ENCODE data around the gene HDAC9. TPM values are rescaled to one million over a fixed set of nuclear protein-coding genes. Genes with fewer than 3 reads are reported as not detected.

Gene HDAC9
- total RNA-seq, 1 experiment from 2014 or later, result 11.3 TPM

DNA sequence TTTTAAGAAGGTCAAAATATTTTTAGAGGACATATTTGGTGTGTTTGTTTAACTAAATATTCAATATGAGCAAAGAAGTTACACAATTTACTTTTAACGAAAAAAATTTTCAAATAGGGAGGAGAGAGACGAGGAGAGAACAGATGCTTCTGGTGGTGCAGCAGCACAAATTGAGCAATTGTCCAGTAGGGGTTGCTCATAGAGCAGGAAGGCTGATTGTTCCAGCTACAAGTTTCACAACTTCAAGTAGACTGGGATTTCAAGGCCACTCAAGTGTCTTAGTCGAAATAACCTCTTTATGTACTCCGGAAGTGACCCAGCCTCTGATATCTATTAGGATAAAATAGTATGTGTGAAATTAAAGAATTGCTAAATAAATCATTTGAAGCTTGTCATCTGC lies 197.9 kb downstream of the HDAC9 start:
- peak; percentile 69 for TF ChIP-seq CTCF (IDR thresholded peaks at IDR 0.05; ENCODE audit: unreplicated experiment)
- Mint-ChIP-seq H3K9me3 (ENCODE audit: unreplicated experiment) (no peaks in the 10 kb centered on the region), H3K36me3 (ENCODE audit: insufficient read depth, unreplicated experiment) (no peaks in the 10 kb centered on the region), H3K4me3 (ENCODE audit: unreplicated experiment) (no peak overlapping the region), H3K4me1 (ENCODE audit: insufficient read depth, unreplicated experiment) (peaks cover 8% of the 10 kb centered on the region), H3K27ac (ENCODE audit: low read depth, unreplicated experiment) (no peak overlapping the region), H3K27me3 (ENCODE audit: insufficient read depth, unreplicated experiment) (no peaks in the 10 kb centered on the region)
- DNase-seq (ENCODE audit: unreplicated experiment), result peak; percentile 80
- ChIA-PET CTCF (interaction anchor here (0.6 to 2.4 kb wide), 34 partner anchors 9 to 974 kb away, joined by 3 to 11 read pairs (median 4); no protein-coding TSS in a partner anchor), POLR2A (interaction anchor here (0.7 to 2.6 kb wide), 5 partner anchors 10 to 973 kb away, joined by 3 to 12 read pairs (median 4); partner anchors contain the start of gene TWIST1)
- intact Hi-C loops (cut with micrococcal nuclease), result loop anchor here (1.0 to 5.0 kb wide), 6 partner anchors 359 to 971 kb away; no protein-coding TSS in a partner anchor
- BruUV-seq (replicated peaks), result no TSS peak

DNA sequence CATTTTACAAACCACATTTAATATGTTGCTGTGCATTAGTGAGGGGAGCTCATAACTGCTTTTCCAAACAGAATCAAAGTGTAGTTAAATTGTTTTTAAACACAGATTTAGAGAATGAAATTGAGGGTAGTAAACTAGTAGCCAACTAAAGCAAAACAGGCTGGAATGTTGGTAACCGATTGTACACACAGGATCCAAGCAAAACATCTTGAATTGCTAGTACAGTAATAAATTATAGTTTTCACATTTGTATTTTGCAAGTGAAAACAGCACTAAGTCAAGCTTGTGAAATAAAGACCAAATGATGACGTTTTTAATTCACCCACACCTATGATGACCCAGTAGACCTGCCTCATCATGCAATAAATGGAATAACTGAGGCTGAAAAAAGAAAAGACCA lies 198.3 kb downstream of the HDAC9 start:
- no peak for DNase-seq (ENCODE audit: unreplicated experiment)
- TF ChIP-seq CTCF (IDR thresholded peaks at IDR 0.05; ENCODE audit: unreplicated experiment), result no peak
- no TSS peak for BruUV-seq (replicated peaks)
- H3K36me3 Mint-ChIP-seq (ENCODE audit: insufficient read depth, unreplicated experiment), result no peaks in the 10 kb centered on the region
- H3K27ac Mint-ChIP-seq (ENCODE audit: low read depth, unreplicated experiment), result no peak overlapping the region
- ChIA-PET CTCF (interaction anchor here (0.6 to 2.4 kb wide), 27 partner anchors 13 to 973 kb away, joined by 3 to 11 read pairs (median 4); no protein-coding TSS in a partner anchor), POLR2A (interaction anchor here (1.3 to 2.6 kb wide), 4 partner anchors 420 to 972 kb away, joined by 4 to 12 read pairs (median 6); partner anchors contain the start of gene TWIST1)
- H3K27me3 Mint-ChIP-seq (ENCODE audit: insufficient read depth, unreplicated experiment), result no peaks in the 10 kb centered on the region
- no peaks in the 10 kb centered on the region for H3K9me3 Mint-ChIP-seq (ENCODE audit: unreplicated experiment)
- H3K4me1 Mint-ChIP-seq (ENCODE audit: insufficient read depth, unreplicated experiment), result peaks cover 8% of the 10 kb centered on the region
- intact Hi-C loops (cut with micrococcal nuclease), result loop anchor here (1.0 to 5.0 kb wide), 6 partner anchors 358 to 971 kb away; no protein-coding TSS in a partner anchor
- no peak overlapping the region for H3K4me3 Mint-ChIP-seq (ENCODE audit: unreplicated experiment)

- intact Hi-C loops (cut with micrococcal nuclease), result loop anchor here (5.0 kb wide), 1 partner anchor 748 kb away; no protein-coding TSS in a partner anchor
- H3K4me3 Mint-ChIP-seq (ENCODE audit: unreplicated experiment), result no peak overlapping the region
- POLR2A ChIA-PET, result interaction anchor here (1.5 to 2.6 kb wide), 2 partner anchors 422 to 971 kb away, joined by 4 to 7 read pairs; partner anchors contain the start of gene TWIST1
Measured at GRCh38 chr7:18694484-18694883, 198.9 kb downstream of the HDAC9 start.

GRCh38 chr7:18694911-18695310 lies 199.4 kb downstream of the HDAC9 start:
- Mint-ChIP-seq H3K27me3 (ENCODE audit: insufficient read depth, unreplicated experiment) (no peaks in the 10 kb centered on the region), H3K27ac (ENCODE audit: low read depth, unreplicated experiment) (no peak overlapping the region), H3K9me3 (ENCODE audit: unreplicated experiment) (no peaks in the 10 kb centered on the region), H3K4me3 (ENCODE audit: unreplicated experiment) (no peak overlapping the region), H3K4me1 (ENCODE audit: insufficient read depth, unreplicated experiment) (peaks cover 8% of the 10 kb centered on the region), H3K36me3 (ENCODE audit: insufficient read depth, unreplicated experiment) (no peaks in the 10 kb centered on the region)
- intact Hi-C loops (cut with micrococcal nuclease), result loop anchor here (5.0 kb wide), 1 partner anchor 747 kb away; no protein-coding TSS in a partner anchor
- ChIA-PET POLR2A (no interaction called here), CTCF (no interaction called here)
- DNase-seq (ENCODE audit: unreplicated experiment), result no peak
- BruUV-seq (replicated peaks), result no TSS peak
- no peak for TF ChIP-seq CTCF (IDR thresholded peaks at IDR 0.05; ENCODE audit: unreplicated experiment)

More at GRCh38 chr7:18694484-18694883, 198.9 kb downstream of the HDAC9 start:
- H3K9me3 Mint-ChIP-seq (ENCODE audit: unreplicated experiment), result no peaks in the 10 kb centered on the region
- no peaks in the 10 kb centered on the region for H3K36me3 Mint-ChIP-seq (ENCODE audit: insufficient read depth, unreplicated experiment)
- H3K4me1 Mint-ChIP-seq (ENCODE audit: insufficient read depth, unreplicated experiment), result peaks cover 8% of the 10 kb centered on the region
- no TSS peak for BruUV-seq (replicated peaks)
- no peak for DNase-seq (ENCODE audit: unreplicated experiment)
- H3K27ac Mint-ChIP-seq (ENCODE audit: low read depth, unreplicated experiment), result no peak overlapping the region
- CTCF ChIA-PET, result interaction anchor here (1.0 to 2.0 kb wide), 8 partner anchors 12 to 973 kb away, joined by 3 to 9 read pairs (median 4); no protein-coding TSS in a partner anchor
- no peaks in the 10 kb centered on the region for H3K27me3 Mint-ChIP-seq (ENCODE audit: insufficient read depth, unreplicated experiment)
- no peak for TF ChIP-seq CTCF (IDR thresholded peaks at IDR 0.05; ENCODE audit: unreplicated experiment)

All from MCF 10A (cell line).